HCEC 1CT (cell line): ENCODE measurements around the gene VARS1.

ENCODE experiments used
- DNase-seq: peaks from one replicate; pipeline ENCODE4 v3.0.0-alpha.2; 2017

Gene VARS1

DNA sequence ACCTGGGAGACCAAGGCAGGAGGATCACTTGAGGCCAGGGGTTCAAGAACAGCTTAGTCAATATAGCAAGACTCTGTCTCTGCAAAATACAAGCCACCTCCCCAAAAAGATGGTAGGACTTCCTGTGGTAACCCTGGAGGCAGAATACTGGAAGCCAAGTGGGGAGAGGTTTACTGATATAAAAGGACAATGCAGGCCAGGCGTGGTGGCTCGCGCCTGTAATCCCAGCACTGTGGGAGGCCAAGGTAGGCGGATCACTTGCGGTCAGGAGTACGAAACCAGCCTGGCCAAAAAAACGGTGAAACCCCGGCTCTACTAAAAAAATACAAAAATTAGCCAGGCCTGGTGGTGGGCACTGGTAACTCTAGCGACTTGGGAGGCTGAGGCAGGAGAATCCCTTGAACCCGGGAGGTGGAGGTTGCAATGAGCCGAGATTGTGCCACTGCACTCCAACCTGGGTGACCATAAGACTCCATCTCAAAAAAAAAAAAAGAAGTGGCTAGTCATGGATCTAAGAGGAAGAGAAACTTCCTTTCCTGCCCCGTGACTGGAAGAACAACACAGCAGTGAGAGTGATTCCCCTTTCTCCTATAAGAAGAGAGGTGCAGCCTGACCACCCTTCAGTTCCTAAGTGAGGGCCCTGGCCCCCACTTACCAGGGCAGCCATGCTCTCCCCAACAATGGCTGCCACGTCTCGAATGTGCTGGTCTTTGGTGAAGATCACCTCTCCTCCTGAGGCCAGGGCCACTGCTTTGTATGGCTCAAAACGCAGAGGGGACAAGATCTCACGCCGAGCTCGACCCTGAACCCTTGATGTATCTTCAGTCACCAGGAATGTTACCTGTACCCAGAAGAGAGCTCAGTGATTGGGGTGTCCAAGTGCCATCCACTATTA, 26.9 kb downstream of the VARS1 start:
- DNase-seq, result no peak

DNA sequence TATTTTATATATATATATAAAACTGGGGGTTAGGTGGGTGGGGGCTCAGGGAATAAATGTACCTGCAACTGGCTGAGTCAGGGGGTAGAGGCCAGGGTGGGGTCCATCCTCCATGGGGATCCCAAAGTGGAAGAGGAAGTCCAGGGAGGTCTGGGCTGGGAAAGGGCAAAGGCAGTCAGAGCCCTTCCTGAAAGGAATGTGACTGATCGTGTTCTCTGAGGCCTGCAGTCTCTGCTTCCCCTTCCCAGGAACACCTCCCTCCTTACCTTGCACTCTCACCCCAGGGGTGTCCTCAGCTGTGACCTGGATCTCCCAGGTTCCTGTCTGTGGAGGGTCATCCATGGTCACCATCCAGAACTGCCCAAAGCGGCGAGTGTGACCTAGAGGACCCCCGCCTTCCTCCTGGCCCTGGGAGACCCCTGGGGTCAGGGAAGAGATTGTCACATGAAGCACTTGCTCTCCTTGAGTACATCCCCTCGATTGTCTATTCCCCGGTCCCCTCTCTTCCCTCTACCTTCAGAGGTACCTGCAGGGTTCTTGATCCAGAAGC, 28.4 kb downstream of the VARS1 start:
- no peak for DNase-seq

GRCh38 chr6:31765910-31766794, 29.4 kb downstream of the VARS1 start:
- no peak for DNase-seq

GRCh38 chr6:31765559-31765909, 30.0 kb downstream of the VARS1 start:
- no peak for DNase-seq

GRCh38 chr6:31764198-31764597, 31.4 kb downstream of the VARS1 start:
- DNase-seq, result no peak

- DNase-seq, result peak; percentile 69
These were observed 32.0 kb downstream of the VARS1 start for GRCh38 chr6:31763619-31763940.

GRCh38 chr6:31762878-31763618, 32.5 kb downstream of the VARS1 start:
- no peak for DNase-seq

GRCh38 chr6:31762356-31762755, 33.2 kb downstream of the VARS1 start, which contains the start of gene SAPCD1:
TSS of gene SAPCD1 (plus strand) at chr6:31762656. CDS start at chr6:31763055, 399 bp downstream.
- DNase-seq, result no peak

DNA sequence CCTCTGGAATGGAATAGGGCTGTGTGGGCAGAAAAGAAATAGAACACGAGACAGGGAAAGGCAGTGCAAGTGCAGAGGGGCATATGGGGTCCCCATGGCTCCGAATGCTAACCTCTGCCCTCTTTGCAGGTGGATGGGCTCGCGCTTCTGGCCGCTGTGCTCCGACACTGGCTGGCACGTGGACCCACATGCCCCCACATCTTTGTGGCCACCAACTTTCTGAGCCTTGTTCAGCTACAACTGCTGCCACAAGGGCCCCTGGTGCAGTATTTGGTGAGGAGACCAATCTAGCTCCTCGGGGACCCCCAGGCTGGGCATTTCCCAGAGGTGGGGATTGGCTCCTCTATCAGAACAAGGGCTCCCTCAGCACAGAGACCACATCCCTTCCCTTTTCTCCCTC, 34.2 kb downstream of the VARS1 start:
- no peak for DNase-seq

DNA sequence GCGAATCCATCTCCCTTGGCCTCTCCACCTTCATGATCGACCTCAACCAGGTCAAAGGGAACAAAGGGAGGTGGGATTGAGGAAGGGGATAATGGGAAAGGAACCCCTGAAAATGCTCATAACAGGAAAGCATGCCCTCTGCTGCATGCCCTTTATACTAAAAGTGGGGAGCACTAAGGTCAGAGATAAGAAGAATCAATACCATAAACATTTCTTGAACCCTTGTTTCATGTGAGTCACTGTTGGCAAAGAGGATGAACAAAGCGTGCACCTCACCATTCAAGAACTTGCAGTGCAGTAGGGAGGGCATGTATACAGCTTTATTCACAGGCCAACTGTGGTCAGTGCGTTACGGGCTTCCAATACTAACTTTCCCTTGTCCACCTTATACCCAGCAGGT, 34.8 kb downstream of the VARS1 start:
- no peak for DNase-seq

DNA sequence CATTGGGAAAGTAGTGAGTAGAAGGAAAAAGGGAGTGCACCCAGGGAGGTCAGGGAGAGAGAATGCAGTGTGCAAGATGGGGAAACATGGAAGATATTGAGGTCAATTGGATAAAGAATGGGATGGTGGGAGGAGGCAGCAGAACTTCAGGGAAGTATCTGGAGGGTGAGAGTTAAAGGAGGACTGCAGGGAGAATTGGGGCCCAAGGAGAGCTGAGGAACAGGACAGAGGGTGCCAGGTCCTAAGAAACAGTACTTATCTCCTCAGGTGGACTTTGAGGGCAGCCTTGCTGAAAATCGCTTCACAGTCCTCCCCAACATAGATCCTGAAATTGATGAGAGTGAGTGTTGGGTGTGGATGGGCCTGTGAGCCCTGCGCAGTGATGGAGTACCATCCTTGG, 37.3 kb downstream of the VARS1 start:
- DNase-seq, result no peak

GRCh38 chr6:31752739-31753319, 42.7 kb downstream of the VARS1 start:
- DNase-seq, result peak; percentile 88

- DNase-seq, result peak; percentile 76
These were observed 45.0 kb downstream of the VARS1 start for GRCh38 chr6:31750411-31751022.

- no peak for DNase-seq
These were observed 46.1 kb downstream of the VARS1 start for GRCh38 chr6:31749301-31750036.
